Mesendoderm (in vitro differentiated cells): Measurements from ENCODE around the gene TOP1.
A peak's percentile ranks its signal among the peaks of the same experiment; 100 is the strongest.
"Not testable (repeated sequence)": the region's sequence is repeated elsewhere in the genome, so short reads cannot be mapped to it uniquely, and the experiment has no call there.

Experiments
- DNase-seq: peaks from one replicate; pipeline ENCODE4 v3.0.0; 2013
- H2AK5ac ChIP-seq: 2 replicates; pipeline ENCODE4 v1.6.1; 2013; ENCODE audit warnings: low read length, inconsistent platforms
- H2BK120ac ChIP-seq: 2 replicates; pipeline ENCODE4 v1.6.1; 2013; ENCODE audit warnings: low read depth, mild to moderate bottlenecking, low read length, moderate library complexity, mixed read lengths
- H2BK15ac ChIP-seq: replicated peaks from 2 replicates; pipeline ENCODE4 v1.6.1; 2013; ENCODE audit warnings: low read depth, mild to moderate bottlenecking, moderate library complexity
- H2BK5ac ChIP-seq: 2 replicates; pipeline ENCODE4 v1.6.1; 2013; ENCODE audit warnings: low read length, inconsistent platforms
- H3K18ac ChIP-seq: 2 replicates; pipeline ENCODE4 v1.6.1; 2013; ENCODE audit warnings: mild to moderate bottlenecking, low read length, mixed read lengths
- H3K23ac ChIP-seq: one replicate; pipeline ENCODE4 v1.6.1; 2013; ENCODE audit warnings: low read length
- H3K27ac ChIP-seq: 2 replicates; pipeline ENCODE4 v1.5.1; 2013; ENCODE audit warnings: low read depth, mild to moderate bottlenecking, inconsistent platforms, low read length, moderate library complexity
- H3K27me3 ChIP-seq: 2 replicates; pipeline ENCODE4 v1.6.1; 2013; ENCODE audit warnings: low read length, control low read depth, mild to moderate bottlenecking, inconsistent platforms; ENCODE audit not compliant: insufficient read depth, poor library complexity
- H3K36me3 ChIP-seq: 2 replicates; pipeline ENCODE4 v1.6.1; 2013; ENCODE audit warnings: low read length, inconsistent platforms; ENCODE audit not compliant: control insufficient read depth, insufficient read depth
- H3K4ac ChIP-seq: one replicate; pipeline ENCODE4 v1.6.1; 2013; ENCODE audit warnings: low read depth, mild to moderate bottlenecking, low read length, moderate library complexity
- H3K4me1 ChIP-seq: 2 replicates; pipeline ENCODE4 v1.6.1; 2013; ENCODE audit warnings: low read depth, low read length, inconsistent platforms; ENCODE audit not compliant: control insufficient read depth
- H3K4me2 ChIP-seq: 2 replicates; pipeline ENCODE4 v1.6.1; 2013; ENCODE audit warnings: low read length
- H3K4me3 ChIP-seq: 2 replicates; pipeline ENCODE4 v1.5.1; 2013; ENCODE audit warnings: mild to moderate bottlenecking, low read length
- H3K56ac ChIP-seq: one replicate; pipeline ENCODE4 v1.6.1; 2013; ENCODE audit warnings: low read length
- H3K79me1 ChIP-seq: 2 replicates; pipeline ENCODE4 v1.6.1; 2013; ENCODE audit warnings: low read length, inconsistent platforms
- H3K79me2 ChIP-seq: 2 replicates; pipeline ENCODE4 v1.6.1; 2013; ENCODE audit warnings: mild to moderate bottlenecking, low read length; ENCODE audit not compliant: control insufficient read depth, insufficient read depth
- H3K9ac ChIP-seq: 2 replicates; pipeline ENCODE4 v1.6.1; 2013; ENCODE audit warnings: low read length, inconsistent platforms
- H4K5ac ChIP-seq: one replicate; pipeline ENCODE4 v1.6.1; 2013; ENCODE audit warnings: low read length
- H4K8ac ChIP-seq: one replicate; pipeline ENCODE4 v1.6.1; 2013; ENCODE audit warnings: low read depth, mild to moderate bottlenecking, control low read depth, low read length, moderate library complexity
- WGBS: extraction: QIAGEN DNeasy Blood & Tissue Kit; methylation state at CpG from one replicate; pipeline ENCODE4 v1.1.7; 2013; ENCODE audit warnings: low lambda C conversion rate, missing lambda C conversion rate; ENCODE audit not compliant: insufficient coverage; ENCODE audit errors: extremely low coverage; 5-methylcytosine and 5-hydroxymethylcytosine counted together

TOP1 gene

DNA sequence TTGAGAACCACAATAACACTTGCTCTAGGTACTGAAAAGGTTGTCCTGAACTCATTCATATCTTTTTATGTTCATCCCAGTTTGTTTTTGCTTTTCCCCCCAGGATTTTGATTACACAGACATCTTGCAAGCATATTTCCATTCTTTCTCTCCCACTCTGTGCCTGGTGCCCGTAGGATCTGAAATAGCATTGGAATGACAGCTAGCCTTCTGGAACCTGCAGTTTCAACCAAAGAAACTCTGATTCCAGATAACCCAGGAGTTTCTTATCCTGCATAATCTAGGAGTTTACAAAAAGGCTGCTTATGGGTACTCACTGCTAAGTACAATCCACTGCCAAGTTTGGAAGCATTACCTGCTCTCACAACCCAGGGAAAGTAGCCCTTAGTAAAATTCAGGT lies 79.9 kb downstream of the TOP1 start:
- peaks cover 10% of the 10 kb centered on the region for H3K36me3 ChIP-seq

DNA sequence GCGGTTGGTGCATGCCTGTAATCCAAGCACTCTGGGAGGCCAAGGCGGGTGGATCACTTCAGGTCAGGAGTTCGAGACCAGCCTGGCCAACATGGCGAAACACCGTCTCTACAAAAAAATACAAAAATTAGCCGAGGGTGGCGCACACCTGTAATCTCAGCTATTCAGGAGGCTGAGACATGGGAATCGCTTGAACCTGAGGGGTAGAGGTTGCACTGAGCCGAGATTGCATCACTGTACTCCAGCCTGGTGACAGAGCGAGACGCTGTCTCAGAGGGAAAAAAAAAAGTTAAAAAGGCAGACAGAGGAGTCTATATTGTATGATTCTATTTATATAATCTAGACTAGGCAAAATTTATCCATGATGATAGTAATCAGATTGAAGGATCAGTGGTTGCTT lies 81.4 kb downstream of the TOP1 start:
- no peak overlapping the region for H3K18ac ChIP-seq
- no peaks in the 10 kb centered on the region for H3K27me3 ChIP-seq
- no CpG with 5 or more reads among the region's 11 CpGs for WGBS
- no peak overlapping the region for H3K4me2 ChIP-seq
- H4K5ac ChIP-seq: no peak overlapping the region
- no peak overlapping the region for H3K56ac ChIP-seq
- no peak overlapping the region for H2BK15ac ChIP-seq
- no peak overlapping the region for H3K9ac ChIP-seq
- H3K79me1 ChIP-seq: no peaks in the 10 kb centered on the region
- H2AK5ac ChIP-seq: no peak overlapping the region
- DNase-seq: no peak
- H2BK120ac ChIP-seq: no peak overlapping the region
- no peak overlapping the region for H3K27ac ChIP-seq
- H4K8ac ChIP-seq: no peak overlapping the region
- no peaks in the 10 kb centered on the region for H3K79me2 ChIP-seq
- H3K4ac ChIP-seq: no peak overlapping the region
- no peaks in the 10 kb centered on the region for H3K4me1 ChIP-seq
- H2BK5ac ChIP-seq: no peak overlapping the region
- no peak overlapping the region for H3K23ac ChIP-seq
- H3K4me3 ChIP-seq: no peak overlapping the region
- peaks cover 13% of the 10 kb centered on the region for H3K36me3 ChIP-seq

More for the DNA sequence above, 79.9 kb downstream of the TOP1 start:
- no peak overlapping the region for H2BK5ac ChIP-seq
- H3K23ac ChIP-seq: no peak overlapping the region
- H3K27me3 ChIP-seq: no peaks in the 10 kb centered on the region
- H2AK5ac ChIP-seq: no peak overlapping the region
- no peak overlapping the region for H3K27ac ChIP-seq
- no peaks in the 10 kb centered on the region for H3K79me1 ChIP-seq
- no peak overlapping the region for H3K4me3 ChIP-seq
- H2BK15ac ChIP-seq: no peak overlapping the region
- no peak overlapping the region for H4K5ac ChIP-seq
- no peak for DNase-seq
- H3K9ac ChIP-seq: no peak overlapping the region
- no peak overlapping the region for H3K18ac ChIP-seq
- H3K4me2 ChIP-seq: no peak overlapping the region
- H2BK120ac ChIP-seq: no peak overlapping the region
- no peaks in the 10 kb centered on the region for H3K4me1 ChIP-seq
- H3K4ac ChIP-seq: no peak overlapping the region
- H3K79me2 ChIP-seq: no peaks in the 10 kb centered on the region
- no CpG with 5 or more reads among the region's 1 CpG for WGBS
- H4K8ac ChIP-seq: no peak overlapping the region
- no peak overlapping the region for H3K56ac ChIP-seq

DNA sequence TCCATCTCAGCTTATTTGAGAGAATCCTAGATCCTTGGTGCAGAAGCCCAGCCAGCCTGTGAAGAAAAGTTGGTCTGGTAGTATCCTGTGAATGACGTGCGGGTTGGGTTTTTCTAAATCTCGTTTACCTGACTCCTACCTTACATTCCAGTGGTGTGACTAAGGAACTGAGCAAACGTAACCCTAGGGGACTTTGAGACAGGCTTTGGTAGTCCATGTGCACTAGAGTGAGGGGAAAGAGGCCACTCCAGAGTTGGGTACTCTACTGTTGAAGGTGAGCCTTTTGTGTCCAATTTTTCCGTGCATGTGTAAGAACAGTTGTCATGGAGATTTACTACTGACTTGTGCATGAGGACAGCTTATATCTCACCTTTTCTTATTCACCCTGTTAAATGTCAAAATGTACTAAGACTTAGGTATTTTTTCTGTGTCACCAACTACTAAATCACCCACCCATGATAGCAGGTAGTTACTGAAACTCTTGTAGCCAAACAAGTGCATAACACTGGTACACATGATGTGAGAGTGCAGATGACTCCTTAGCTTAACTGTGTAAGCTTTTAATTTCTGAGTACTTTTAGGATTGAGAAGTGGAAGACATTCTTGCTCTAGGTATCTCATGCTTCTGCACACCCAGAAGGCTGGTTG lies 82.4 kb downstream of the TOP1 start:
- peaks cover 17% of the 10 kb centered on the region for H3K36me3 ChIP-seq

DNA sequence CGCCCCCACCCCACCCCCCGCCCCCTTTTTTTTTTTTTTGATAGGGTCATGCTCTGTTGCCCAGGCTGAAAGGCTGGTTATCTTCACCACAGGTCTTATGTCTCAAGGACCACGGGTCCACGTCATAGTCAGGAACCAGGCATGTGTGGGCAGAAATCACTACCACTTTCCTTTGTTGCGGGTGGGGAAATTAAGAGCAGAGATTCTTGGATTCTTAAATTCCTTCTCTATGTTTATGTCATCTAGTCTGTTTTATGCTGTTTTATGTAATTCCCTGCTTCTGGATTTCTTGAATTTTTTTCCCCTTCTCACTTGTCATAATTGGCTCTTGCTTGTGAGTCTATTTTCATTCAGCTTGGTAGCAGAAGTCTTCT lies 82.9 kb downstream of the TOP1 start:
- peaks cover 20% of the 10 kb centered on the region for H3K36me3 ChIP-seq
- H2BK15ac ChIP-seq: no peak overlapping the region
- no peak overlapping the region for H2AK5ac ChIP-seq
- H3K56ac ChIP-seq: no peak overlapping the region
- no peak overlapping the region for H2BK5ac ChIP-seq
- WGBS: no CpG with 5 or more reads among the region's 5 CpGs
- no peak overlapping the region for H3K23ac ChIP-seq
- no peaks in the 10 kb centered on the region for H3K79me1 ChIP-seq
- H3K27me3 ChIP-seq: no peaks in the 10 kb centered on the region
- H3K4me3 ChIP-seq: no peak overlapping the region
- no peak overlapping the region for H2BK120ac ChIP-seq
- H3K9ac ChIP-seq: no peak overlapping the region
- H3K4me2 ChIP-seq: no peak overlapping the region
- no peak overlapping the region for H4K8ac ChIP-seq
- H4K5ac ChIP-seq: no peak overlapping the region
- H3K4me1 ChIP-seq: no peaks in the 10 kb centered on the region
- no peak overlapping the region for H3K27ac ChIP-seq
- DNase-seq: no peak
- H3K18ac ChIP-seq: no peak overlapping the region
- no peaks in the 10 kb centered on the region for H3K79me2 ChIP-seq
- H3K4ac ChIP-seq: no peak overlapping the region

More for the DNA sequence above, 82.4 kb downstream of the TOP1 start:
- Histone ChIP-seq H3K56ac (no peak overlapping the region), H2BK5ac (no peak overlapping the region), H3K4ac (no peak overlapping the region), H3K4me3 (no peak overlapping the region), H3K4me1 (no peaks in the 10 kb centered on the region), H3K4me2 (no peak overlapping the region), H3K27ac (no peak overlapping the region), H4K5ac (no peak overlapping the region), H2BK15ac (no peak overlapping the region), H3K23ac (no peak overlapping the region), H3K9ac (no peak overlapping the region), H3K79me1 (no peaks in the 10 kb centered on the region), H3K27me3 (no peaks in the 10 kb centered on the region), H2BK120ac (no peak overlapping the region), H3K18ac (no peak overlapping the region), H3K79me2 (no peaks in the 10 kb centered on the region), H2AK5ac (no peak overlapping the region), H4K8ac (no peak overlapping the region)
- no CpG with 5 or more reads among the region's 5 CpGs for WGBS
- DNase-seq: peak; percentile 27

DNA sequence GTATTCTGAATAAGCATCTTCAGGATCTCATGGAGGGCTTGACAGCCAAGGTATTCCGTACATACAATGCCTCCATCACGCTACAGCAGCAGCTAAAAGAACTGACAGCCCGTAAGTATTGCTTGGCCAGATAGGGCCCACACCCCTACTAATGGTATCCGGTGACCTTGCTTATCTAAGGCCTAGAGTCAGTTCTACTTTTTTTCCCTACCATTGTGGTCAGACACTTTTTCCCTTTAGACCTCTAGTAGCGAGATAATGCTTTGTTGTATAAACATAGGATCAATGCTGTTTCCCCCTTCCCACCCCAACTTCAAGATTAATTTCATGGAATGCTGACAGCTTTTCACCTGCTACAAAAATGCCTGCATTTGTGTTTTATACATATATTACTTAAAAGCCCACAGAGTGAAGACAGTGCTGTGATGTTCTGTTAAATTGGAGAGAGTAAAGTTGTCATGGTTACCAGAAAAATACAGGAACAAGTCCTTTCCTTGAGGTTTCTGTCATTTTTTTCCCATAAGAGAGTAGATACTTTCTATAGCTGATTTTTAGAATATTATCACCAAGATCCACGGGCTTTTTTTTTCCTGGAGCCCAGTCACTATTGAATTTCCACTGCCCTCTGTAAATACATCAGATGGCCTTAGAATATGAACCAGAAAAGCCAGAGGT lies 87.8 kb downstream of the TOP1 start:
- no peak for DNase-seq
- H2BK5ac ChIP-seq: no peak overlapping the region
- no peaks in the 10 kb centered on the region for H3K27me3 ChIP-seq
- H3K4me3 ChIP-seq: no peak overlapping the region
- no peak overlapping the region for H3K56ac ChIP-seq
- H3K4ac ChIP-seq: no peak overlapping the region
- H3K9ac ChIP-seq: no peak overlapping the region
- H3K23ac ChIP-seq: no peak overlapping the region
- no peak overlapping the region for H3K4me2 ChIP-seq
- H4K5ac ChIP-seq: no peak overlapping the region
- no peaks in the 10 kb centered on the region for H3K79me1 ChIP-seq
- no peak overlapping the region for H4K8ac ChIP-seq
- no peak overlapping the region for H3K18ac ChIP-seq
- H2BK15ac ChIP-seq: no peak overlapping the region
- H3K36me3 ChIP-seq: peaks cover 23% of the 10 kb centered on the region
- no peaks in the 10 kb centered on the region for H3K4me1 ChIP-seq
- H3K27ac ChIP-seq: no peak overlapping the region
- no peak overlapping the region for H2AK5ac ChIP-seq
- no CpG with 5 or more reads among the region's 6 CpGs for WGBS
- no peaks in the 10 kb centered on the region for H3K79me2 ChIP-seq
- H2BK120ac ChIP-seq: no peak overlapping the region

DNA sequence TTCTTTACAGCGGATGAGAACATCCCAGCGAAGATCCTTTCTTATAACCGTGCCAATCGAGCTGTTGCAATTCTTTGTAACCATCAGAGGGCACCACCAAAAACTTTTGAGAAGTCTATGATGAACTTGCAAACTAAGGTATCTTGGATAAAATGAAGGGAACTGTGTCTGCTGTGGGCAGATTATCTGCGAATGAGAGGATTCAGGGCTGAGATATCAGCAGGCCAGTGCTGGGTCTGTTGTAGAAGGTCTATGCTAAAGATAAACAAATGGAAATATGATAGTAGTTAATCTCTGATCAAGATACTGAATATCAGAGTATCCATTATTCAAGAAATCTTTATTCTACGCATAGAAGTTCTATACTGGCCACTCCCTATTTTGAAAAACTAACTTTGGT lies 89.5 kb downstream of the TOP1 start:
- DNase-seq, H3K4me2 ChIP-seq, H2AK5ac ChIP-seq, H3K4me1 ChIP-seq, H3K4ac ChIP-seq, H4K8ac ChIP-seq, H4K5ac ChIP-seq, H3K56ac ChIP-seq, H3K27ac ChIP-seq, H2BK15ac ChIP-seq, H3K4me3 ChIP-seq, H3K79me2 ChIP-seq, H2BK120ac ChIP-seq, H3K27me3 ChIP-seq, H3K23ac ChIP-seq, H3K79me1 ChIP-seq, H3K18ac ChIP-seq, H3K9ac ChIP-seq, H2BK5ac ChIP-seq: not testable (repeated sequence)
- no CpG with 5 or more reads among the region's 6 CpGs for WGBS
- peaks cover 26% of the 10 kb centered on the region for H3K36me3 ChIP-seq
